GM21619 (cell line): ENCODE results near the gene AP4M1.

ENCODE experiments used
- ATAC-seq: cut with Tn5 transposase; IDR thresholded peaks from one replicate; pipeline ENCODE4 v1.9.1; 2021; ENCODE audit not compliant: unreplicated experiment

Gene AP4M1

DNA sequence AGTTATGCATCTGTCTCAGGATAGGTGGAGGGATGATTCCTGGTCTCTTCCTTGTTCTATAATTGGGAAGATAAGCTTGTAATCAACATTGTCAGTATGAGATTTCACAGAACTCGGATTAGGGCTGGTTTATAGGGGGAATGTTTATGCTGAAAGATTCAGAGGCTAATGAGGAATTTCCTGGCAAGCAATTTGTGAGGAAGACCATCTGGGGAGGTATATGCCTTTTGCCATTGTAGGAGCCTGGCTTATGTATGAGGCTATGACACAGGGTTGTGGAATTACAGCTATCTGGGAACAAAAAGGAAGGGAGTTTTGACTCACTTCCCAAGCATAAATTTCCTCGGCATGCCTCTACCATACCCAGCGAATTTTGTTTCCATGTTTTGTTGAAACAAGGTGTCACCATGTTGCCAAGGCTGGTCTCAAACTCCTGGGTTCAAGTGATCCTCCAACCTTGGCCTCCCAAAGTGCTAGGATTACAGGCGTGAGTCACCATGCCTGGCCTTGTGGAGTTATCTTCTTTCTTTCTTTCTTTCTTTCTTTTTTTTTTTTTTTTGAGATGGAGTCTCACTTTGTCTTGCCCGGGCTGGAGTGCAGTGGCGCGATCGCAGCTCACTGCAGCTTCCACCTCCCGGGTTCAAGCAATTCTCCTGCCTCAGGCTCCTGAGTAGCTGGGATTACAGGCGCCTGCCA, 14.2 kb upstream of the AP4M1 start:
- no peak for ATAC-seq

- ATAC-seq, result peak; percentile 4
These were observed 13.3 kb upstream of the AP4M1 start for GRCh38 chr7:100088095-100088620.

DNA sequence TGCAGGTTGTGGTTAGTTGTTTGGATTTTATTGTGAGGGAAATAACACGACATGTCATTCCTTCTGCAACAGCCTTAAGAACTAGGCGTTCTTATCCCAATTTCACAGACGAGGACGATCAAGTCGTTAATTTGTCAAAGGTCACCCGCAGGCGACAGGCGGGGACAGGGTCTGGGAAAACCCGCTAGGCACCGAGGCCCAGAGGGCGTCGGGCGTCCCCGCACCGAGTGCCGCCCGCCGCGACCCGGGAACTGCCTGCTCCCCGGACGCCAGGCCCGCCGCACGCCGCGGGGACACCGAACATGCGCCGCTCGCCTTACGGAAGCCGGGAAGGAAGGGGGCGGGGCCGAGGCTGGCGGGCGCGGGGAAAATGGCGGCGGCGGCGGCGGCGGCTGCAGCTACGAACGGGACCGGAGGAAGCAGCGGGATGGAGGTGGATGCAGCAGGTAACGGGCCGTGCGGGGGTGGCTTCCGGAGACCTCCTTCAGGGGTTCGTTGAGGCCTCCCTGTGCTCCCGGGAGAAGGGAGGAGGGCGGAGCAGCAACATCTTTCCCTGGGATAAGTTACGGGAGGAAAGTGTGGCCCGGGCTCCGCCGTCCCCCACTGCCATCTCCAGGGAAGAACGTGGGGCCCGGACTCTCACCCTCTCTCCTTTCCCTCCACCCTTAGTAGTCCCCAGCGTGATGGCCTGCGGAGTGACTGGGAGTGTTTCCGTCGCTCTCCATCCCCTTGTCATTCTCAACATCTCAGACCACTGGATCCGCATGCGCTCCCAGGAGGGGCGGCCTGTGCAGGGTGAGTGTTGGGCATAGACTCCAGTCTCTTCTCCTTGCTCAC, 12.6 kb upstream of the AP4M1 start, which contains the start of gene COPS6:
Gene COPS6 (plus strand): TSS at position 349 of the 837 bp plus-strand sequence. CDS start 22 bp downstream, at position 371.
- ATAC-seq, result peak; percentile 44

DNA sequence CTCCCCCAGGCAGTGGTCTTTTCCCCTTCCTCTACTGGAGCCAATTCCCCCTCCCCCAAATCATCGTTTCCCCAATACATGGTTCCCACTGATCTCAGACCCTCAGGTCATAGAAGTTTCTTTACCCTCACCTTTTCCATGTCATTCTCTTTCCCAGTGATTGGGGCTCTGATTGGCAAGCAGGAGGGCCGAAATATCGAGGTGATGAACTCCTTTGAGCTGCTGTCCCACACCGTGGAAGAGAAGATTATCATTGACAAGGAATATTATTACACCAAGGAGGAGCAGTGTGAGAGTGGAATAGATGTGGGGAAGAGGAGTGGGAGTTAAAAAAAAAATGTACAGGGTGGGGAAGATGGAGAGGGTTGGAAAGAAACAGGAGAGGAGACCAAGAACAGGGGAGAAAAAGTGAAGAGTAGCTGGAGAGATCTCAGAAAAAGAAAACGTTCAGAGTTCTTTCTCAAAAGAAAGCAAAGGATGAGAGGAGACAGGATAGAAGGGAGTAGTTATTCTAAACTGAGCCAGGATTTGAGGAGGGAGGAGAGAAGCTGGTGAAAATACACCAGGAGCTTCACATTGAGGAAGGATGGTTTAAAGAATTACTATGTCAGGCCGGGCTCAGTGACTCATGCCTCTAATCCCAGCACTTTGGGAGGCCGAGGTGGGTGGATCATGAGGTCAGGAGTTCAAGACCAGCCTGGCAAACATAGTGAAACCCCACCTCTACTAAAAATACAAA, 11.8 kb upstream of the AP4M1 start:
- ATAC-seq, result no peak

DNA sequence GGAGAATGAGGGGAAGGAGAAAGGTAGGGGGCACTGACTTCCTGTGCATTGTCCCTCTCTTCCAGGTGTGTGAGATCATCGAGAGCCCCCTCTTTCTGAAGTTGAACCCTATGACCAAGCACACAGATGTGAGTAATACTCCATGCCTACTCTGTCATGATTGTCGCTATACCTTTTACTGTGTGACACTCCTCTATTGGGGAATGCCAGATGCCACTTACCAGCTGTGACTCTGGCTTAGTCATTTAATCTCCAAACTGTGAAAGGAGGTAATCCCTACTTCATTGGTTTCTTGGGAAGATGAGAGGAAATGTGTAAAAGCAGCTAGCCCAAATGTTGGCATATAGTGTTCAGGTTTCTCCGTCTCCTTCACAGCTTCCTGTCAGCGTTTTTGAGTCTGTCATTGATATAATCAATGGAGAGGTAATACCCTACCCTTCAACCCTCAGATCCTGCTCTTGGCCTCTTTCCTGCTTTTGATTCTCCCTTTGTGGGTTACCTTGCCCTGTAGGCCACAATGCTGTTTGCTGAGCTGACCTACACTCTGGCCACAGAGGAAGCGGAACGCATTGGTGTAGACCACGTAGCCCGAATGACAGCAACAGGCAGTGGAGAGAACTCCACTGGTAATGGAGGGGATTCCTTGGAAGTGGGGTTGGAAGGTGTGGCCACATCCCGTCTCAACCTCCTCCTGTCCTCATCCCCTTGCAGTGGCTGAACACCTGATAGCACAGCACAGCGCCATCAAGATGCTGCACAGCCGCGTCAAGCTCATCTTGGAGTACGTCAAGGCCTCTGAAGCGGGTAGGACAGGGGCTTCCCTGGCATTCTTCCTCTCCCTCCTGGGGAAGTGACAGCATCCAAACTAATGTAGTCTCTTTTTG, 10.7 kb upstream of the AP4M1 start:
- no peak for ATAC-seq

GRCh38 chr7:100091411-100092181, 9.8 kb upstream of the AP4M1 start:
- ATAC-seq, result no peak

DNA sequence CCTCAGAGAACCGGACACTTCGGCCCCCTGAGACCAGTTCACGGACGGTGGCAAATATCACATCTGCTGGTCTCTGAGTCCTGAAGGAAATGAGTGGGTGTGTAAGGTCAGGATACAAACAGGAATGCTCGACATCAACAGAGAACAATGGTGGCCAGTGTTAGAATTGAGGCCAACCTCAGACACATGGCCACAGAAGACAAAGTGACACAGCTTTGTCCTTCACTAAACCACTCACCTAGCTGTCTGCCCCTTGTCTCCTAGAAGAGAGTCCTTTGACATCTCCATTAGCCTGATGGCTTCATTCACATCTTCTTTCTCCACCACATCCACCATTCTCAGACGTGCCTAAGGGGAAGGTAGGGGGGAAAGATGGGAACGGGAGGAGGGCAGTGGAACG, 8.4 kb upstream of the AP4M1 start:
- ATAC-seq, result no peak

DNA sequence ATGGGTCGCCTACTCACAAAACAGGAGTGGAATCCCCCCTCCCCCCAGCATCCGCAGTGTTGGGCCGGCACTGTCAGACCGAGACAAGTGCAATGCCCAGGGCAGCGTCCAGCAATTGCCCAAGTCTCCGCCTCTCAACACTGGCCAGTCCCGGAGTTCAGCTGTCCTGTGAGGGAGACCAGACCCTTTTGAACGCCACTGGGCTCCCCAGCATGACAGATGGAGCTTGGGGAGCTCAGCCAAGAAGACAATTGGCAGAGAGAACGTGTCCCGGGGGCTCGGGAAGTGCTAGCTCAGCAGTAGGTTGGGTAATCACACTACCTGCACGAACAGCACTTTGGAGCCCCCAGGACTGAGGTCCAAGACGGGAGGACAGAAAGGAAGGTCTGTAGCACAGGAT, 7.9 kb upstream of the AP4M1 start:
- no peak for ATAC-seq

GRCh38 chr7:100093925-100094486, 7.4 kb upstream of the AP4M1 start:
- no peak for ATAC-seq

DNA sequence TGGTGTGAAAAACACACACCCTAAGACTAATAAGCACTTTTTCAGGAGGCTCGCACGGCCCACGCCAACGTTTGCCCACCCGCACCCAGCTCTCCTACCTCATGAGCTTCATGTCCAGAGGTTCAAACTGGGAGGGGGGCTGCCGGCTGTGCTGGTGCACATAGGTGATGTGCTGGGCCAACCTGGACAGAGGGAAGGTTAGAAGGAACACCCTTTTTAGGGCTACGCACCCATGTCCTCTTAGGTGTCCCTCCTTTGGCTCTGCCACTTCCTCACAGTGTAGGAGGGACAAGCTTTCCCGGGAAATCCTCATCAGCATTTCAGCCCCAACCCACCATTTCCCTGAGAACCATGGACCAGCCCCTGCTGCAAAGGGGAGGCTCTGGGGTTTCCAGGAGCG, 6.2 kb upstream of the AP4M1 start:
- ATAC-seq, result no peak

GRCh38 chr7:100095704-100096103, 5.7 kb upstream of the AP4M1 start:
- no peak for ATAC-seq

DNA sequence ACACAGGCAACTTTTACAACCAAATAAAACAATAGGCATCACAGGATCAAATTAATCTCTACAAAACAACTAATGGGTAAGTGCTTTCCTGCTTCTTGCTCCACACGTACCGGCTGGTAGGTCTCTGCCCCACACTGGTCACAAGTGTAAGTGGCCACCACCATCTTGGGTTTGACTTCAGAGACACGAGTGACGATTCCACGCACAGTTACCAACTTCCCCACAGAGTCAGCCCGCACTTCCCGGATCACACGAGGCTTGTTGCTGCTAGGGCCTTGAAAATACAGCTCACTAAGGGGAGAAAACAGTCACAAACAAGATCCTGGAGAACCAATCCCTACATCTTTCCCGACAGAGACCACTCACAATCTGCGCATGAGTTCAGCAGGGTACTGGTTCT, 2.5 kb upstream of the AP4M1 start:
- ATAC-seq, result no peak

DNA sequence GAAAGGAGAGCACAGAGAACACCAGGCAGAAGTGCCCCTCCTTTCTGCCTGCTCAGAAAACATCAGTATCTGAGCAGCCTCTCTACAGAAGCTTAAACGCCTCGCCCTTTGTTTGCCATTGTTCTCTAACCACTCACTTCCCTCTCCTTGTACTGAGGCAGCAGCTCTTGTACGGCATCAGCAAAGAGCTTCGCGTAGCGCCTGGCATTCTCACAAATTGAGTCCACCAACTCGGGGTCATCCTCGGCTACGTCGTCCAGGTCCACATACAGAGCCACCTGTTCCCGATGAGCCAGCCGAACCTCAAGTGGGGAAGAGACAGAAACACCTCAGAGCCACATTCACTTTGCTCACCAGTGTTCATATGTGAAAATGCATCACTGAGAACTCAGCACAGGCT, 2.0 kb upstream of the AP4M1 start:
- ATAC-seq, result no peak

DNA sequence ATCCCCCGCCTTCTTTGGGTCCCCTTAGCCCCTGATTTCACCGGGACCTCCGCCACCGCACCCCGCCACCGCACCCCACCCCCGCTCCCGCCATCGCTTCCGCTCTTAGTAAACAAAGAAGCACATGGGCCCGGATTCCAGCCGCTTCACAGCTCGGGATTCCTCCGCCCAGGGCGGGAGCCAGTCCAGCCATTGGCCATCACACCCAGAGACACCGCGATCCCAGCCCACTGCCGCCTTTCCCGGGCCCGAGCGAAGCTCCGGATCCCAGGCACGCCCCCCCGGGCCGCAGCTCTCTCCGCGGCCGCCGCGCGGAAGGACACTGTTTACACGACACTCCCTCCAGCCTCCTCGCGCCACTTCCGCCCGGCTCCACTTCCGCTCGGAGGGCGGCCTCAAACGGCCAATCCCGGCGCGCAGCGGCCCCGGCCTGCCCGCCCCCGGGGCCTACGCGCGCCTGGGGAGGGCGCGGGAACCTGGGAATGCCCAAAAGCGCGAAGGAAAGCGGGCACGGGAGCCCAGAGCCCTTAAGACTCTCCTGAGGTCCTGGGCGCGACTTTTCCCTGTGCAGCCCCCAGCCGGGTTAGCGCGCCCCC, 925 bp upstream of the AP4M1 start:
- ATAC-seq, result peak; percentile 49

DNA sequence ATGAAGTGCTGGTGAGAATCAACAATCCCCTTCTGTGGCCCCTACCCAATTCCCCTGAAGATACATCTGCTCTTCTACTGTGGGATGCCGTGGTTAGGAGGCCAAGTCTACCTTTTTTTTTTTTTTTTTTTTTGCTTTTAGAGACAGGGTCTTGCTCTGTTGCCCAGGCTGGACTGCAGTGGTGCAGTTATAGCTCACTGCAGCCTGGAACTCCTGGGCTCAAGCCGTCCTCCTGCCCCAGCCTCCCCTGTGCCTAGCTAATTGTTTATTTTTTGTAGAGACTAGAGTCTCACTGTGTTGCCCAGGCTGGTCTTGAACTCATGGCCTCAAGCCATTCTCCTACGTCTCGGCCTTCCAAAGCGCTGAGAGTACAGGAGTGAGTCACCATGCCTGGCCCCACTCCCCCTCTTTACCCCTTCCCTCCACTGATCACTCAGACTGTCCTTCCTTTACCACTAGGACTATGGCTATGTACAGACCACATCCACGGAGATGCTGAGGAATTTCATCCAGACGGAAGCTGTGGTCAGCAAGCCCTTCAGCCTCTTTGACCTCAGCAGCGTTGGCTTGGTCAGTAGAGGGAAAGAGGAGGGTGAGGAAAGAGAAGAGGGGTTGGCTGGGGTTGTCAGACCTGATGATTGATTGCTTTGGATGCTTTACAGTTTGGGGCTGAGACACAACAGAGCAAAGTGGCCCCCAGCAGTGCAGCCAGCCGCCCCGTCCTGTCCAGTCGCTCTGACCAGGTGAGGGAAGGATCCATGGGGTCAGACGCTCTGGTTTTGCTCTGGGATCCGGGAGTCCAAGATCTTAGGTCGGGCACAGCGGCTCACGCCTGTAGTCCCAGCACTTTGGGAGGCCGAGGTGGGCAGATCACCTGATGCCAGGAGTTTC, 1.8 kb downstream of the AP4M1 start:
- ATAC-seq, result no peak

- ATAC-seq, result no peak
These were observed 4.1 kb downstream of the AP4M1 start for GRCh38 chr7:100105534-100105933.

GRCh38 chr7:100106633-100107032, 5.2 kb downstream of the AP4M1 start:
- no peak for ATAC-seq

GRCh38 chr7:100107125-100107737, 5.8 kb downstream of the AP4M1 start:
- no peak for ATAC-seq
